BLaER1 (cell line): Measurements from ENCODE around the gene GATD1.

Experiments used
- H3K27ac ChIP-seq: shearing (Covaris generic); formaldehyde crosslinking; 2 replicates; pipeline ENCODE4 v1.8.1; 2022
- H3K27me3 ChIP-seq: shearing (Covaris generic); formaldehyde crosslinking; 2 replicates; pipeline ENCODE4 v1.8.1; 2022
- H3K36me3 ChIP-seq: shearing (Covaris generic); formaldehyde crosslinking; 2 replicates; pipeline ENCODE4 v1.8.1; 2022
- H3K4me1 ChIP-seq: shearing (Covaris generic); formaldehyde crosslinking; 2 replicates; pipeline ENCODE4 v1.8.1; 2022
- H3K4me2 ChIP-seq: shearing (Covaris generic); formaldehyde crosslinking; 2 replicates; pipeline ENCODE4 v1.8.1; 2022
- H3K4me3 ChIP-seq: shearing (Covaris generic); formaldehyde crosslinking; 2 replicates; pipeline ENCODE4 v1.8.1; 2022
- H3K9ac ChIP-seq: shearing (Covaris generic); formaldehyde crosslinking; 2 replicates; pipeline ENCODE4 v1.8.1; 2022
- H3K9me3 ChIP-seq: shearing (Covaris generic); formaldehyde crosslinking; 2 replicates; pipeline ENCODE4 v1.8.1; 2022
- H4K20me1 ChIP-seq: shearing (Covaris generic); formaldehyde crosslinking; 2 replicates; pipeline ENCODE4 v1.8.1; 2022
- Cebpa-rat ChIP-seq: shearing (Covaris generic); IDR thresholded peaks from 2 replicates; pipeline ENCODE4 v1.8.1; 2022

The GATD1 gene

DNA sequence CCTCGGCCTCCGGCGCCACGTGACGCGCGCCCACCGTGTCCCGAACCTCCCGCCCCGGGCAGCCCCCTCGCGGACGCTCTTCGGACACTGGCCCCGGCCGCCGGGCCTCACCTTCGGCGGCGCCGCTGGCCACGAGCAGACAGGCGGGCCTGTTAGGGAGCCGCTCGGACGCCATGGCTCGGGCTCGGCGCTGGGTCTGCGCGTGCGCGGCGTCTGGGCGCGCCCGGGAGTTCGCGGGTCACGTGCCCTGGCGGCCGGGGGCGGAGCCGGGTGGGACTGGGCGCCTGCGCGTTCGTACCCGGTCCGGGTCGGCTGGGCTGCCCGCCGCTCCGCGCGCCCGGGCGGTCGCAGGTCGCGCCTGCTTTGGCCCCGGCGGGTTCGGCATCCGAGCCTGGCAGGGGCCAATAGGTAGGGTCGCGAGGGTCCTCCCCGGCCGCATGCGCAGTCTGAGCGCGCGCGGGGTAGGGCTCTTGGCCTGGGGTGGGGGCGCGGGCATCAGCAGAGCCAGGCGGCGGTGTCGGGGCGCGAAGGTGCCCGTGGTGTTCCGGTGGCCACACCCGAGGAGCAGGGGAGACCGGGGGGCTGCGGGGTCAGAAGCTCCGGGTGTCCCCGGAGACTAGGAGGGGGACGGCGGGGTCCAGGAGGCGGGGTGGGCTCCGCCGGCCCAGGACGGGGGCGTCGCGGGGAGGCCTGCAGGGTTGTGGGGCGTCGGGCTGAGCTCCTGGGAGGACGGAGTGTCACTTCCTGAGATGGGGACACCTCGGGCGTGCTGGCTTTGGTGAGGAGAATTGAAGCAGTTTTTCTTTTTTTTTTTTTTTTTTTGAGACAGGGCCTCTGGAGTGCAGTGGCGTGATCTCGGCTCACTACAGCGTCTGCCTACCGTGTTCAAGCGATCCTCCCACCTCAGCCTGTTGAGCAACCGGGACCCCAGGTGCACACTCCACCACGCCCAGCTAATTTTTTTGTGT is at the start of gene GATD1:
TSS of gene GATD1 (minus strand) at position 200 of the 968 bp plus-strand sequence. CDS start at position 175, 25 bp downstream.
- no peak for TF ChIP-seq Cebpa-rat
- Histone ChIP-seq H3K9me3 (no peaks in the 10 kb centered on the region), H3K27me3 (no peaks in the 10 kb centered on the region), H3K36me3 (peaks cover 58% of the 10 kb centered on the region), H3K9ac (peak within 1 kb of the TSS; percentile 89), H3K4me3 (peak within 1 kb of the TSS; percentile 79), H3K4me1 (peaks cover 76% of the 10 kb centered on the region), H4K20me1 (peaks cover 57% of the 10 kb centered on the region), H3K4me2 (peak within 1 kb of the TSS; percentile 96), H3K27ac (peak within 1 kb of the TSS; percentile 80)

- Histone ChIP-seq H3K27me3 (peaks cover 72% of the 10 kb centered on the region), H3K4me1 (peaks cover 85% of the 10 kb centered on the region), H4K20me1 (peaks cover 100% of the 10 kb centered on the region), H3K4me2 (peak overlapping the region; percentile 100), H3K9ac (peak overlapping the region; percentile 50; the same call in 1 of the 2 replicates), H3K36me3 (peaks cover 36% of the 10 kb centered on the region), H3K4me3 (peak overlapping the region; percentile 69), H3K9me3 (no peaks in the 10 kb centered on the region), H3K27ac (no peak overlapping the region; the same call in 1 of the 2 replicates)
- peak; percentile 75 for TF ChIP-seq Cebpa-rat
These were observed 49.5 kb upstream of the GATD1 start for GRCh38 chr11:826836-827145.

DNA sequence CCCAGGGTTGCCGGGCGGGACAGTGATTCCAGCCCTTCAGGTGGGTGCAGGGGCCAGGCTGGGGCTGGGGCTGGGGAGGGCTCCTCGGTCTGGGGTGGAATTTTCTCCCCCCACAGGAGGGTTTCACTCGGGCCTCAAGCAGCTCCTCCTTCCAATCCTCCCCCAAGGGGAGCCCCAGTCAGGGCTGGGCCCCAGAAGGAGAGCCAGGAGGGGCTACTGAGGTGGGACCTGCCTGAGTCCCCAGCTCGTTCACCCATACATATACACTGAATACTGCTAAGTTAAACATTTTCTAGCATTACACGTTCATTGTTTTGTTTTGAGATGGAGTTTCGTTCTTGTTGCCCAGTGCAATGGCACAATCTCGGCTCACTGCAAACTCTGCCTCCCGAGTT is 48.9 kb upstream of the GATD1 start:
- peak overlapping the region; percentile 69 for H3K4me3 ChIP-seq
- H3K9me3 ChIP-seq, result no peaks in the 10 kb centered on the region
- TF ChIP-seq Cebpa-rat, result no peak
- H4K20me1 ChIP-seq, result peaks cover 100% of the 10 kb centered on the region
- peaks cover 66% of the 10 kb centered on the region for H3K27me3 ChIP-seq
- H3K27ac ChIP-seq, result no peak overlapping the region; the same call in 1 of the 2 replicates
- peaks cover 85% of the 10 kb centered on the region for H3K4me1 ChIP-seq
- peaks cover 36% of the 10 kb centered on the region for H3K36me3 ChIP-seq
- peak overlapping the region; percentile 100 for H3K4me2 ChIP-seq
- H3K9ac ChIP-seq, result peak overlapping the region; percentile 50; the same call in 1 of the 2 replicates

DNA sequence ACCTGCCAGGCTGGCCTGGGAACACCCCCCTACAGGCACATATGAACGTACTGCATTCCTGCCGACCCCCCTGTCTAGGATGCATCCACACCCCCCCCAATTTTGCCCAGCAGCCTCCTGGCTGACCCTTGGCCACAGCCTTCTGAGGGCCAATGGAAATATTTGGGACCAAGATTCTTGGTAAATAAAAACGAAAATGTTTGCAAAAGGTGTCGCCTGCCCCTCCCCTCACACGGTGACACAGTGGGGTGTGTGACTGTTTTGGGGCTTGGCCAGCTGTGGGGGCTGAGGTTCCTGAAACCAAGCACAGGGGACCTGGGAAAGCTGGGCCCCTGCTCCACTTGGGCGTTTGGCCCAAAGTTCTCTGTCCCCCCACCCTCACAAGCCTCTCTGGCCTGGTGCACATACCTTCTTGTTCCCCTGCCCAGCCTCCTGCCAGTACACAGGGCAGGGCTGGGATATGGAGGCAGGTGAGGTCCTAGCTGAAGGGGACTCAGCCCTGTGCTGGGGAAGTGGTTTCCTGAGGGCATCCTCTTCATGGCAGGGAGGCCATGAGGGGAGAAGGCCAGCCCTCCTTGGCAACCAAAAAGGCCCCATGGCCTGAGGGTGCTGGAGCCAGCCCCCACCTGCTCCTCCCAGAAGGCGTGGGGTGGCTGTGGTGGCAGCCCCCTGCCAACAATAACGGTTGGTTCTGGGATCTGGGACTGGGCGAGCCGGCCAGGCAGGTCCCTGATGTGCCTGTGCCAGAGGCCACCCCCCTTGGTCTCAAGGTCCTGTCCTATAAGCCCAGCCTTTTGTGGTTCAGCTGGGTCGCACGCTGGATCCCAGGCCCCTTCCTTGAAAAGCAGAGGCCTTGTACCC is 48.3 kb upstream of the GATD1 start:
- TF ChIP-seq Cebpa-rat, result no peak
- Histone ChIP-seq H3K27ac (no peak overlapping the region), H4K20me1 (peaks cover 100% of the 10 kb centered on the region), H3K4me1 (peaks cover 85% of the 10 kb centered on the region), H3K4me3 (no peak overlapping the region; the same call in 1 of the 2 replicates), H3K9ac (no peak overlapping the region), H3K9me3 (no peaks in the 10 kb centered on the region), H3K4me2 (peak overlapping the region; percentile 100), H3K36me3 (peaks cover 36% of the 10 kb centered on the region), H3K27me3 (peaks cover 60% of the 10 kb centered on the region)

DNA sequence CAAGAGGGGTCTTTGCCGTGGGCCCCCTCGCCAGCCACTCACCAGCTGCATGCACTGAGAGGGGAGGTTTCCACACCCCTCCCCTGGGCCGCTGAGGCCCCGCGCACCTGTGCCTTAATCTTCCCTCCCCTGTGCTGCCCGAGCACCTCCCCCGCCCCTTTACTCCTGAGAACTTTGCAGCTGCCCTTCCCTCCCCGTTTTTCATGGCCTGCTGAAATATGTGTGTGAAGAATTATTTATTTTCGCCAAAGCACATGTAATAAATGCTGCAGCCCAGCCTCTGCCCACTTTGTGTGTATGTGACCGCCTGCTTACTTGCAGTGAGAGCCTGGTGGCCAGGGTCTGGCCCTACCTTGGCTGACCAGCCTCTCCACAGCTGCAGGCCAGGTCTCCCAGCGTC is 47.7 kb upstream of the GATD1 start:
- peaks cover 83% of the 10 kb centered on the region for H3K4me1 ChIP-seq
- H3K9me3 ChIP-seq, result no peaks in the 10 kb centered on the region
- H4K20me1 ChIP-seq, result peaks cover 100% of the 10 kb centered on the region
- H3K27me3 ChIP-seq, result peaks cover 53% of the 10 kb centered on the region
- no peak overlapping the region for H3K4me3 ChIP-seq
- H3K4me2 ChIP-seq, result peak overlapping the region; percentile 100; the same call in 1 of the 2 replicates
- no peak overlapping the region for H3K9ac ChIP-seq
- H3K27ac ChIP-seq, result no peak overlapping the region
- peaks cover 36% of the 10 kb centered on the region for H3K36me3 ChIP-seq
- no peak for TF ChIP-seq Cebpa-rat

DNA sequence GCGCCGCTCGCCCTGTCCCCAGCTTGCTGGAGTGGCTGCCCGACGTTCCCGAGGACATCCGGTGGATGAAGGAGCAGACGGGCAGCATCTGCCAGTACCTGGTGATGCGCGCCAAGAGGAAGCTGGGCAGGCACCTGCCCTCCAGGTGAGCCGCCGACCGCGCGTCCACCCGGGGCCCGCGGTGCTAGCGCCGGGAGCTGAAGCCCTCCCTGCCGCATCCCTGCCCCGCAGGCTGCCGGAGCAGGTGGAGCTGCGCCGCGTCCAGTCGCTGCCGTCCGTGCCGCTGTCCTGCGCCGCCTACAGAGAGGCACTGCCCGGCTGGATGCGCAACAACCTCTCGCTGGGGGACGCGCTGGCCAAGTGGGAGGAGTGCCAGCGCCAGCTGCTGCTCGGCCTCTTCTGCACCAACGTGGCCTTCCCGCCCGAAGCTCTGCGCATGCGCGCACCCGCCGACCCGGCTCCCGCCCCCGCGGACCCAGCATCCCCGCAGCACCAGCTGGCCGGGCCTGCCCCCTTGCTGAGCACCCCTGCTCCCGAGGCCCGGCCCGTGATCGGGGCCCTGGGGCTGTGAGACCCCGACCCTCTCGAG is 47.1 kb upstream of the GATD1 start:
- no peak for TF ChIP-seq Cebpa-rat
- no peak overlapping the region for H3K4me2 ChIP-seq
- H4K20me1 ChIP-seq, result peaks cover 96% of the 10 kb centered on the region
- peaks cover 78% of the 10 kb centered on the region for H3K4me1 ChIP-seq
- no peak overlapping the region for H3K27ac ChIP-seq
- peaks cover 48% of the 10 kb centered on the region for H3K27me3 ChIP-seq
- H3K9me3 ChIP-seq, result no peaks in the 10 kb centered on the region
- H3K9ac ChIP-seq, result no peak overlapping the region
- peaks cover 36% of the 10 kb centered on the region for H3K36me3 ChIP-seq
- H3K4me3 ChIP-seq, result no peak overlapping the region

GRCh38 chr11:823441-824291 is 46.4 kb upstream of the GATD1 start:
- TF ChIP-seq Cebpa-rat, result no peak
- H4K20me1 ChIP-seq, result peaks cover 89% of the 10 kb centered on the region
- no peak overlapping the region for H3K9ac ChIP-seq
- peaks cover 36% of the 10 kb centered on the region for H3K36me3 ChIP-seq
- H3K27me3 ChIP-seq, result peaks cover 41% of the 10 kb centered on the region
- H3K4me2 ChIP-seq, result no peak overlapping the region
- H3K27ac ChIP-seq, result no peak overlapping the region
- no peaks in the 10 kb centered on the region for H3K9me3 ChIP-seq
- peaks cover 75% of the 10 kb centered on the region for H3K4me1 ChIP-seq
- H3K4me3 ChIP-seq, result no peak overlapping the region

DNA sequence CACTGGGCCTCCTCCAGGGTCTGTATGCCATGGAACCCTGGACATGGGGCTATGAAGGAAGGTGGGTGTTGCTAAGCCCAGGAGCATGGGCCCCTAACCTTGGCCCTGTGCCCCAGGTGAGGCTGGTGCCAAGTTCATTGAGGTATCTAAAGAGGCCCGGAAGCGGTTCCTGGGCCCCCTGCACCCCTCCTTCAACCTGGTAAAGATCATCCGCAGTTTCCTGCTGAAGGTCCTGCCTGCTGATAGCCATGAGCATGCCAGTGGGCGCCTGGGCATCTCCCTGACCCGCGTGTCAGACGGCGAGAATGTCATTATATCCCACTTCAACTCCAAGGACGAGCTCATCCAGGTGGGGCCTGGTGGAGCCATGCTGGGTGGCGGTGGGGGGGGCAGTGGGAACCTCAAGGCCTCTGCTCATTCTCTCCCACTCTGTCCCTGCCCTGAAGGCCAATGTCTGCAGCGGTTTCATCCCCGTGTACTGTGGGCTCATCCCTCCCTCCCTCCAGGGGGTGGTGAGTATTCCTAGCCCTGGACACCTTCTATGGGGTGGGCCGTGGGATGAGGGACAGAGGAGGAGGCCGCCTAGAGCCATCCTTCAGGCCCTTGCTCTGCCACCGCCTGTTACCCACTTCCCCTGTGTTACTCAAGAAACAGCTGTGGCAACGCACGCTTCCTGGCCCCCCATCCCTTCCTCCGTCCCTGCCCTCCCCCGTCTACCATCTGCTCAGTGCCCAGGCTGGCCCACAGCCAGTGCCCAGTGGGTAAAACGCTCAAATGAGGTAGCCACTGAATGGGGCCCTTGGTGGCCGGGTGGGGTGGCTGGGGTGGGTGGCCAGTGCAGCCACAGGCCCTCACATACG is 44.5 kb upstream of the GATD1 start:
- H3K27me3 ChIP-seq, result peaks cover 21% of the 10 kb centered on the region
- H3K36me3 ChIP-seq, result peaks cover 36% of the 10 kb centered on the region
- H3K4me2 ChIP-seq, result peak overlapping the region; percentile 87
- H3K4me3 ChIP-seq, result no peak overlapping the region
- H3K4me1 ChIP-seq, result peaks cover 57% of the 10 kb centered on the region
- peak overlapping the region; percentile 94; the same call in 1 of the 2 replicates for H3K9ac ChIP-seq
- H3K9me3 ChIP-seq, result no peaks in the 10 kb centered on the region
- TF ChIP-seq Cebpa-rat, result no peak
- peaks cover 70% of the 10 kb centered on the region for H4K20me1 ChIP-seq
- no peak overlapping the region for H3K27ac ChIP-seq
